HS-5 (cell line): ENCODE results near the gene ACER1.

ENCODE experiments used
- DNase-seq: peaks from one replicate; pipeline ENCODE4 v3.0.0-alpha.2; 2012; ENCODE audit warnings: low read depth

Gene ACER1

DNA sequence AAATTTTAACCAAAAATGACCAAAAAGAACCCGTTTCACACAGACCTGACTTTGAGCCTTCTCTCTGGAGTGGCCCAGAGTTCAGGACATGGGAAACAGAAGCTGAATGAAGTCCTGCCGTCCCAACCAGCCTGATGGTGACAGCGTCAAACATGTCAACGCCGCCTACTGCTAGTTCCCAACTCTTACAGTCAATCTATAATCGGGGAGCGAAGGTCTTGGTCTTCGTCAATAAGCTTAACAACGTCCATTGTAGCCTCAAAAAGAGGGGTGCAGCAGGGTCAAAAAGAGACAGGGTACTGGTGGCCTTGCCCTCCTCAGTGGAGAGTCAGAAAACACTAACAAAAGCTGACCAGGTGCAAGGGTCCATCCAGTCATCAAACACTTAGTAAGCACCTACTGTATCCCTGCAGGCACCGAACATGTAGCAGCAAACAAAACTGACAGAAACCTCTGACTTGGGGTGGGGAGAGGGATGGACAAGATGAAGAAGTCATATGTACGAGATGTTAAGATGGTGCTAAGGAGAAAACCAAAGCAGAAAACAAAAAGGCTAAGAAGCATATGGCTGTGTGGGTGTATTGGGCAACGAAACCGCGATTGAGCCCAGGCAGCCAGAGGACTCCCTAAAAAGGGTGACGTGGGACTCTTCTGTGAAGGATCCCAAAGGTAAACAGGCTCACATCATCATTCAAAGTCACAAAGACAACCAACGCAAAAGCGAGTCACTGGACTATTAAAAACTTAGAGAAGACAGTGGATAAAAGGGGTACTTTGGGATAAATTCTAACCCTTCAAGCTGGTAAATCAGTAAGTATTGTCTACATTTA is 65.6 kb downstream of the ACER1 start:
- no peak for DNase-seq

DNA sequence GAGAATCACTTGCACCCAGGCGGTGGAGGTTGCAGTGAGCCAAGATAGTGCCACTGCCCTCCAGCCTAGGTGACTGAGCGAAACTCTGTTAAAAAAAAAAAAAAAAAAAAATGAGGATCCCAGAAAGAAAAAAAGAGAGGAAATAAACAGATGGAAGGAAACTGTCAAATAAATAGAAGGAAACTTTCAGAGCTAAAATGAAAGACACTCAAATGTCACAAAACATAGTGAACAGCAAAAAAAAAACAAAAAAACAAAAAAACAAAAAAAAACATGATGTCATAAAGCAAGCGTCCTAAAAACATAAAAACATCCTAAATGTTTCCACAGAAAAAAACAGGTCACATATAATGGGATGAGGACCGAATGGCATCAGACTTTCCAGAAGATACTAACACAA is 68.6 kb downstream of the ACER1 start:
- no peak for DNase-seq

- no peak for DNase-seq
Measured at GRCh38 chr19:6263735-6264444, 69.5 kb downstream of the ACER1 start.

DNA sequence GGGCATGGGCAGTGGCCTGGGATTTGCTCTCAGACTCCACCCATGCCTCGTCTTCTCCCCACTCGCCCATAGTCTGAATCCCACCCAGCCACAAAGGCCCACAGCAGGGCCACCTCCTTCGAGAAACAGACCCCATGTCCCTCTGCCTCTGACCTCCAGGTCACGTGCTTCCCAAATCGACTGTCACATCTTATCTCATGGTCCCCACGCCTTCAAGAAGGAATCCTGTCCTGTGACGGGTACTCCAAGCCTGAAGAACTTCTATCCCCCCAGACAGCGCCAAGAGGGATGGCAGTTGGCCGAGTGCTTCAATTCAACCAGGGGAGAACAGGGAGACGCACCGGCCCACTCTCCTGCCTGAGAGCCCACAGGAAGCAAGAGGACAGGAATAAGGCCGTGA is 70.1 kb downstream of the ACER1 start:
- DNase-seq: no peak

GRCh38 chr19:6262519-6262918 is 70.9 kb downstream of the ACER1 start:
- DNase-seq: no peak

GRCh38 chr19:6261883-6262282 is 71.5 kb downstream of the ACER1 start:
- no peak for DNase-seq

DNA sequence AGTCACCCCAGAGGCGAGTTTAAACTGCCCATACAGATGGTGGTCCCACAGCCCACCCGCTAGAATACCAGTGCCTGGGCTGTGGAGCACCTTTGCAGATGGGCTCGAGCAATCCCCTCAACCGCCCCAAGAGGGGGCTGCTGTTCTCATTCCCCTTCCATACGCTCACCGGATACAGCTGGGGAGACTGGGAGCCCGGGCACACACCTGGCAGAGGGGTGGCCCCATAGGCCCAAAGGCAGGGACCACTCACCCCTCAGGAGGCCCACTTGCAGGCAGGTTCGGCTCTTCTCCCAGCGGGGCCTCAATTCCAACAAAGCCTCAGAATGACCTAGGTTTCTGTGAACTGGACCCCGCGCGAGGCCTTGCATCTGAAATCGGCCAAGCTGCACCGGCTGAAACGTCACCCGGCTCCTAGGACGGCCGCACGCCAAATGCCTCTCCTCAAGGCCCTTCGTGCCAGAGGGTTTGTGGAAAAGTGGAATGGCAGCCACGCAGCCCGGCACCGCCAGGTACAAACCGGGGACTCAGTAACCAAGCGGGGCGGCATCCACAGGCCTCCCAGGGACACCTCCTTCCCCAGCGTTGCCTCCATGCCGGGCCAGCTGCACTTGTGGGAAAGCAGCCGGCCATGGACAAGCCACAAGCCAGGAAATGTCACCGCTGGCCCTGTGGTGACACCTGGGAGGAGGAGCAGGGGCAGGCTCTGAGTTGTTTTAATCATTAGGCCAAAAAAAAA is 72.3 kb downstream of the ACER1 start:
- DNase-seq: no peak

DNA sequence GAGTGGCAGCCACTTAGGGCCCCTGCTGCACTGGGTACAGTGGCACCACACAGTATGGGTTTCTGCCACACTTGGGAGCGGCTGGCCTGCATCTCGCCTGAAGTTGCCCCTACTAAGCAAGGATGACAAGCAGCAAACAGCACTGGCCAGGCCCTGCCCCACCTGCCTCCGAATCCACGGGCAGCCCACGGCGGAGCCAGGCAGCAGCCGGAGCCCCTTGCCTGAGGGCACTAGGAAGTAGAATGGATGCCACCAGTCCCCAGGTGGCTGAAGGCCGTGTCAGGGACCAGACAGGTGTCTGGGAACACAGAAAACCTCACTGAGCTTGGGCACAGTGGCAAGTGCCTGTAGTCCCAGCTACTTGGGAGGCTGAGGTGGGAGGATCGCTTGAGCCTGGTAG is 73.0 kb downstream of the ACER1 start:
- DNase-seq: no peak

DNA sequence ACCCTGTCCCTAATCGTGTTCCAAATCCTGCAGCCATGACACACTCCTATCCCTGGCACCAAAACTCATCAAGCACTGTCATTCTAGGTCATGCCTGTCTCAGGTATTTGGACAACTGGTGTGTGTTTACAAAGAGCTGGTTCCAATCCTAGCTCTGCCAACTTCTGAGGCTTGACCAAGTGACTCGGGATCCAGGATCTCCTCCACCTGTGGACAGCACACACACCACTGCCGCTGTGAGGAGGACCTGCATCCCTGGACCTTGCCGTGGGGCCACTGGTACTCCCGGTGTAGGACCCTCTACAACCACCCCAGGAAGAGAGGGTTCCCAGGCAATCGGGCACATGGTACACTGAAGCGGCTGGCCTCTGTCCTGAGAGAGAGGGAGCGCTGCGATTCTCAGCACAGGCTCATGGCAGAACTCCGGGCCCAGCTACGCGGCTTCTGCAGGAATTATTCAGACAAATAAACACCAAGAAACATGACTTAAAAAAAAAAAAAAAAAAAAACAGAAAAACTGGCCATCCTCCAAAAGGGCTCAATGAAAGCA is 74.0 kb downstream of the ACER1 start:
- no peak for DNase-seq

DNA sequence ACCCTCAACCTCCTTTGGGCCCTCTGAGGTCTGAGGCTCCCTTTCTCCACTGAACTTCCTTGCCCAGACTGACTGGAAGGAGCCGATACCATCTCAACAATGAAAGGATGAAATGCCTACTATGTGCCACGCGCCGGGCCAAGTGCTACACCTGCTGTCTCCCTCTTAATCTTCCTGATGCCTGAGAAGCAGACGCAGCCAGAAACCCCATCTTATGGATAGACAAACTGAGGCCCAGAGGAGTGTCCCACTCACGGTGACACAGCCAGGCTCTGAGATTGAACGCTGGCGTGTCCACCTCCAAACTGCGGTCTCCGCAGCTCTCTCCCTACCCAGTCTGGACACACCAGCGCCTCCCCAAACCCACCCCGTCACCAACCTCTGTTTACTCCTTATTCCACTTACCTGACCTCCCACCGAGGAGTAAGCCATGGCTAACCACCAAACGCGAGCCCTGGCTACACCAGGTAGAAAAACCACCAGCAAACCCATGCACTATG is 74.5 kb downstream of the ACER1 start:
- DNase-seq: no peak
